Measurements from ENCODE around the gene HSPG2. TPM values are rescaled to one million over a fixed set of nuclear protein-coding genes. Genes with fewer than 3 reads are reported as not detected.

Gene HSPG2
- total and polyA plus RNA-seq, 4 donors, result 49.6 to 85.8 (median 64.8) TPM

DNA sequence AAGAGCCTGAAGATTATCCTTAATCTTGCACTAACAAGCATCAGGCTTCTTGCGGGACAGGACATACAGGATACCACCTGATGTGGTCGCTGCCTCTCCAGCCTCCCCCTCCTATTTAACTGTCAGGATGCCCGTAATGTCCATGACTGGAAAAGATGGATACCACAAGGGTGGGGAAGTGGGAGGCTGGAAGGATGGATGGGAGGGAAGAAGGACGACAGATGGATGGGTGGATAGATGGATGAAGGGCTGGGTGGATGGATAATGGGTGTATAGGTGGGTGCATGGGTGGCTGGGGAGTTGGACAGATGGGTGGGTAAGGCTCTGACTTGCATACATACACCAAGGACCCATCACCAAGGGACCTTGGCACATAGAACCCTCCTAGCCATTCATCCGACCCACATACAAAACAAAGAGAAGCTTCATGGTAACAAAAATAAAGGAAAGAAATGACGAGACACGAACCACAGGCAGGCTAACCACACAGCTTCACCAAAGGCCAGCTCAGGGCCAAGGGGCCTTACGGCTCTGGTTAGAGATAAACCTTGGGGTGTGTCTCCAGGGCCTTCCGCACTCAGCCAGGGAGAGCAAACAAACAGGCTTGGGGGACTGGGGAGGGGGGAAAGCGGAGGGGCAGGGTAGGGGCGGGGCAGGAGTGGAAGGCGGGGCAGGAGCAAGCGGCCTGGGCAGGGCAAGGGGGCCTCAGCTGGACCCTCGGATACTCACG is 50.5 kb downstream of the HSPG2 start:
- Histone ChIP-seq H3K36me3 (ENCODE audit: control insufficient read depth, insufficient read depth, low read length) (peaks cover 54% of the 10 kb centered on the region), H3K9me3 (ENCODE audit: control insufficient read depth, insufficient read depth, low read length) (no peaks in the 10 kb centered on the region), H3K4me3 (ENCODE audit: low read depth, low read length) (no peak overlapping the region), H3K27ac (ENCODE audit: low read depth, low read length) (no peak overlapping the region), H3K27me3 (ENCODE audit: control insufficient read depth, insufficient read depth, low read length) (no peaks in the 10 kb centered on the region), H3K4me1 (ENCODE audit: control insufficient read depth, insufficient read depth, low read length) (peaks cover 8% of the 10 kb centered on the region)
- no peak for DNase-seq (ENCODE audit: low read depth in 4 of 6, low spot score in 6 of 6)
- 82% methylated on average over 8 of the region's 15 CpGs for WGBS (ENCODE audit: insufficient coverage)

DNA sequence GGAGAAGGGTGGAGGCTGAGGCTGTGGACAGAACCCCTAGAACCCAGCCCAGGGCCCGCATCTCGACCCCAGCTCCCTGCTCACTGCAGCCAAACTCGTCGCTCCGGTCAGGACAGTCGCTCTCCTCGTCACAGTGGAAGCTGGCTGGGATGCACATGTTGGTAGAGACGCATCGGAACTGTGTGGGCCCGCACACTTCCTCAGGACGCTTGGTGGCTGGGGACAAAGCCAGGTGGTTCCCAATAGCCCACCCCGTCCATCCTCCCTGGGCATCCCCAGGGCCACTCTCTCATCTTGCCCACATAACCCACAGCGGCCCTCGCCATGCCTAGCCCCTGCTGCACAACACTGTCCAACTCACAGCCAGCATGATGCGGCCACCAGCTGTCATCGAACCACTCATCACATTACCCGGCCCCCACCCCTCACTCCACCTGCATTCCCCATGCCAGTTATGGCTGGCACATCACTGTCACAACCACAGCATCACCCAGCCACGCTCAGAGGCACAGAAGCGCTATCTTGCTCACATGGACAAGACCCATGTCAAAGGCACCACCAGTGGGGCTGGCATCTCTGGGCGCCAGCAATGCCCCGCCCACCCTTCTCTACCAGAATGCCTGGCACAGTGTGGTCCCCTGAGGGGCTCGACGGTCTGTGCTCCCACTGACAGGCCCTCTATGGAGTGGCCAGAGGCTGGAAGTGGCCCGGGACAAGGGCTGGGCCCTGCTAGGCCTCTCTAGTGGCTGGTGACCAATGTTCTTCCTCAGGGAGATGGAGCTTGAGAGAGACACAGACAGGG is 51.7 kb downstream of the HSPG2 start:
- Histone ChIP-seq H3K4me3 (ENCODE audit: low read depth, low read length) (no peak overlapping the region), H3K4me1 (ENCODE audit: control insufficient read depth, insufficient read depth, low read length) (no peaks in the 10 kb centered on the region), H3K36me3 (ENCODE audit: control insufficient read depth, insufficient read depth, low read length) (peaks cover 65% of the 10 kb centered on the region), H3K9me3 (ENCODE audit: control insufficient read depth, insufficient read depth, low read length) (no peaks in the 10 kb centered on the region), H3K27ac (ENCODE audit: low read depth, low read length) (no peak overlapping the region), H3K27me3 (ENCODE audit: control insufficient read depth, insufficient read depth, low read length) (no peaks in the 10 kb centered on the region)
- no peak for DNase-seq (ENCODE audit: low read depth in 4 of 6, low spot score in 6 of 6)
- 92% methylated on average over 24 of the region's 24 CpGs for WGBS (ENCODE audit: insufficient coverage)

DNA sequence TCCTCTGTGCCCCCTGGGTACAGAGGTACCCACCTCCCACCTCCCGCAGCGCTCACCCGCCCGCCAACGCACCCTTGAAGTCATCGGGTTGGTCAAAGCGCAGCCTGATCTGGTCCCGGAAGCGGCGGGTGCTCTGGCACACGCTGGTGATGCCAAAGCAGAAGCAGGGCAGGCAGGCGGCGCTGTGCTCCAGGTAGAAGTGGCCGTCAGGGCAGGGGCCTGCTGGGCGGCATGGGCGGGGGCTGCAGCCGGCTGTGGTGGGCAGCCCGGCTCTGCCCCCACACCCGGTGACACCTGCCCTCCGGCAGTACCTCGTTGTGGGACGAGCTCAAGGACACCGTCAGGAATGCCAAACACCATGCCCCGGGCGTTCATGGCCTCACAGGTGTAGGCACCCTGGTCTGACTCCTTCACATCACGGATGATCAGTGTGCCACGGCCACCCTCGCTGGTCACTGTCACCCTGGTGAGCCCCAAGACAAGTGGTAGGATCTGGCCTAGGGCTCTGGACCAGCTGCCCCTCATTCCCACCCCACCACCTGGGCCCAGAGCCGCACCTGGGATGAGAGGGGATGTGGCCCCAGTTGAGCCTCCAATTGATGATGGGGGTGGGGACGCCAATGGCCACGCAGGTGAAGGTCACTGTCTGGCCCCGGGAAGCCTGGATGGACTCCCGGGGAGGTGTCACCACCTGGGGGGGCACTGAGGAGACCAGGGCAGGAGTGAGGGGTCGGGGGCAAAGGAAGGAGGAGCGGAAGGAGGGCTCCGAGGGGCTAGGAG is 52.5 kb downstream of the HSPG2 start:
- no peaks in the 10 kb centered on the region for H3K9me3 ChIP-seq (ENCODE audit: control insufficient read depth, insufficient read depth, low read length)
- H3K36me3 ChIP-seq (ENCODE audit: control insufficient read depth, insufficient read depth, low read length), result peaks cover 65% of the 10 kb centered on the region
- no peak overlapping the region for H3K4me3 ChIP-seq (ENCODE audit: low read depth, low read length)
- DNase-seq (ENCODE audit: low read depth in 4 of 6, low spot score in 6 of 6), result no peak
- 89% methylated on average over 36 of the region's 36 CpGs for WGBS (ENCODE audit: insufficient coverage)
- H3K27ac ChIP-seq (ENCODE audit: low read depth, low read length), result no peak overlapping the region
- H3K4me1 ChIP-seq (ENCODE audit: control insufficient read depth, insufficient read depth, low read length), result no peaks in the 10 kb centered on the region
- H3K27me3 ChIP-seq (ENCODE audit: control insufficient read depth, insufficient read depth, low read length), result no peaks in the 10 kb centered on the region

DNA sequence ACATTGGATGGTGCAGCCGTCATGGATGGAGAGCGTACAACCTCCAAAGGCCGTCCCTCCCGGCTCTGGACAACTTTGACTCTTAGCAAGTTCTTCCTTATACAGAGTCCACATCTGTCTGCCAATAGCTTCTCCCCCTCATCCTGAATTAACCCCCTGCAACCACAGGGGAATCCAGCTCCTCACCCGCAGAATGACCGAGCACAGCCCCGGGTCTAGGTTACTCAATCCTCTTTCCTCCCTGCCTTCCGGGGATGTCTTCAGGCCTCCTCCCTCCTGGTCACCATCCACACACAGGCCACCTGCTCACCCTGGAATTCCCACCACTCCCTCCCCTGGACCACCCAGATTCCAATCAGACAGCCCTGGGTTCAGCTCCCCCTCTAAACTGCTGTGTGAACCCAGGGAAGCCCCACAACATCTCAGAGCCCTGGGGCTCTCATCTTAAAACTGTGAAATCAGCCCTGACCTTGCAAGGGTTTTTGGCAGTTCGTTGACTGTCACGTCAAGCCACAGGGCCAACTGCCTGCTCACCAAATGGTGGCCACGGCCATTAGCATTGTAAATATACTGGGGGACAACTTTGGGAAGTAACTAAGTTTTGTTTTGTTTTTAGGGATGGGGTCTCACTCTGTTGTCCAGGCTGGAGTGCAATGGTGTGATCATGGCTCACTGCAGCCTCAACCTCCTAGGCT is 54.2 kb downstream of the HSPG2 start:
- H3K36me3 ChIP-seq (ENCODE audit: control insufficient read depth, insufficient read depth, low read length), result peaks cover 68% of the 10 kb centered on the region

DNA sequence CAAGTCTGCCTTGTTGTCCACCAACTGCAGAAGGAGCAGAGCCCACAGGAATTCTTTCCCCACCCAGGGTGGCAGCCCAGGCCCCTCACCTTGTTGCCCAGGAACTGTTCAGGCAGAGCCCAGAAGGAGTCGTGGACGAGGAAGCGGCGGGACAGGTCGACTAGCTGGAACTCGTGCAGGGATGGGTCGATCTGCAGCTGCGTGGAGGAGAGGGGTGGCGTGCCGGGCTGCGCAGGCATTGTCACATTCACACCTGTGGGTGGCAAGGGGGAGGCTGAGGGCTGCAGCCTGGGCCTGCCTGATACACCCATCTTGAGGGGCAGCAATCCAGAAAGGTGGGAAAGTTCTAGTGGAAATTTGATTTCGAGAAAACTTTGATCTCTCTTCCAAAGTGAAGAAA is 55.9 kb downstream of the HSPG2 start:
- H3K27ac ChIP-seq (ENCODE audit: low read depth, low read length), result no peak overlapping the region
- no peak for DNase-seq (ENCODE audit: low read depth in 4 of 6, low spot score in 6 of 6)
- WGBS (ENCODE audit: insufficient coverage), result 95% methylated on average over 12 of the region's 12 CpGs

More for the DNA sequence above, 54.2 kb downstream of the HSPG2 start:
- Histone ChIP-seq H3K27ac (ENCODE audit: low read depth, low read length) (no peak overlapping the region), H3K4me3 (ENCODE audit: low read depth, low read length) (no peak overlapping the region), H3K27me3 (ENCODE audit: control insufficient read depth, insufficient read depth, low read length) (no peaks in the 10 kb centered on the region), H3K9me3 (ENCODE audit: control insufficient read depth, insufficient read depth, low read length) (no peaks in the 10 kb centered on the region), H3K4me1 (ENCODE audit: control insufficient read depth, insufficient read depth, low read length) (no peaks in the 10 kb centered on the region)
- WGBS (ENCODE audit: insufficient coverage), result 94% methylated on average over 11 of the region's 11 CpGs
- DNase-seq (ENCODE audit: low read depth in 4 of 6, low spot score in 6 of 6), result no peak

DNA sequence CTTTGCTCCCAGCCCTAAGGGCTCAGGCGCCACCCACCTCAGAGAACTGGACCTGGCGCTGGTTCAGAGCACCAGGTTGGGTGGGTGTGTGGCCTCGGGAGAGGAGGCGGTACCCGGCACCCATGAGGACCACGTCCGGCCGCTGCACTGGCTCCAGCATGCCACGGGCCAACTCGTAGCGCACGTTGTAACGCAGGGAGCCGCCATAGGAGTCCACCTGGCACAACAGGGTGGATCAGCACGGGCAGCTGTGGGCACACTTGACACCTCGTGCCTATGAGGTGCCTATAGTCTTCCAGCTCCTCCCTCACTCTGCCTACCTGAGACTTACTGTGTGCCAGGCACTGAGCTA is 56.5 kb downstream of the HSPG2 start:
- Histone ChIP-seq H3K4me3 (ENCODE audit: low read depth, low read length) (no peak overlapping the region), H3K4me1 (ENCODE audit: control insufficient read depth, insufficient read depth, low read length) (no peaks in the 10 kb centered on the region), H3K27ac (ENCODE audit: low read depth, low read length) (no peak overlapping the region), H3K36me3 (ENCODE audit: control insufficient read depth, insufficient read depth, low read length) (peaks cover 61% of the 10 kb centered on the region), H3K27me3 (ENCODE audit: control insufficient read depth, insufficient read depth, low read length) (no peaks in the 10 kb centered on the region), H3K9me3 (ENCODE audit: control insufficient read depth, insufficient read depth, low read length) (no peaks in the 10 kb centered on the region)
- WGBS (ENCODE audit: insufficient coverage), result 95% methylated on average over 15 of the region's 16 CpGs
- DNase-seq (ENCODE audit: low read depth in 4 of 6, low spot score in 6 of 6), result no peak

More for the DNA sequence above, 55.9 kb downstream of the HSPG2 start:
- no peaks in the 10 kb centered on the region for H3K4me1 ChIP-seq (ENCODE audit: control insufficient read depth, insufficient read depth, low read length)
- H3K27me3 ChIP-seq (ENCODE audit: control insufficient read depth, insufficient read depth, low read length), result no peaks in the 10 kb centered on the region
- no peaks in the 10 kb centered on the region for H3K9me3 ChIP-seq (ENCODE audit: control insufficient read depth, insufficient read depth, low read length)
- peaks cover 61% of the 10 kb centered on the region for H3K36me3 ChIP-seq (ENCODE audit: control insufficient read depth, insufficient read depth, low read length)
- no peak overlapping the region for H3K4me3 ChIP-seq (ENCODE audit: low read depth, low read length)

DNA sequence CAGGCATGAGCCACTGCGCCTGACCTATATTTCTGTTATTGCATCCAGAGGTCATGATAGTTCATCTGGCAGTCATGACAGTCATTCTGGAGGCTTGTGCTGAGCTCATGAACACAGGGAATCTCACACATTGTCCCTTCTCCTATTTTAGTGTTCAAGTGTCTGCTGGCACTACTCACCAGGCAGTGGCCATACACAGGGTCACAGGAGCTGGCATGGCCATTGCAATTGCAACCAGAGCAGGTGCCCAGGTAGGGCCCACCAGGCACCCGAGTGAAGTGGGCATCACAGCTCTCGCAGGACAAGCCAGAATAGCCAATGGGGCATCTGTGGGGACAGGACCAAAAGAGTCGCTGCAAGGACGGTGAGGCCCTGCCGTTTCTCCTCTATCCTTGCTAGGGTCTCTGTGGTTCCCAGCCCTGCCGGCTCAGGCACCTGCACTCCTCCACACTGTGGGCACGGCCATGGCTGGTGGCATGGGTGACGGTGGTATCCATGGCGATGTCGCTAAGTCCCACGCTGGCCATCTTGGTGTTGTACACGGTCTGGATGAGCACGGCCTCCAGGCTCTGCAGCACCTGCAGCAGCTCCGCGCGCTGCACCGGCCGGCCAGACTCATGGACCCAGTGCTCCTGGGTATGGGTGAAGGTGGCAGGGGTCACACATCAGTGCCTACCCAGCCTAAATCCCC is 57.0 kb downstream of the HSPG2 start:
- WGBS (ENCODE audit: insufficient coverage), result 95% methylated on average over 13 of the region's 19 CpGs
- DNase-seq (ENCODE audit: low read depth in 4 of 6, low spot score in 6 of 6), result no peak
- H3K27me3 ChIP-seq (ENCODE audit: control insufficient read depth, insufficient read depth, low read length), result no peaks in the 10 kb centered on the region
- no peaks in the 10 kb centered on the region for H3K9me3 ChIP-seq (ENCODE audit: control insufficient read depth, insufficient read depth, low read length)
- peaks cover 61% of the 10 kb centered on the region for H3K36me3 ChIP-seq (ENCODE audit: control insufficient read depth, insufficient read depth, low read length)
- H3K4me3 ChIP-seq (ENCODE audit: low read depth, low read length), result no peak overlapping the region
- H3K4me1 ChIP-seq (ENCODE audit: control insufficient read depth, insufficient read depth, low read length), result peaks cover 3% of the 10 kb centered on the region
- H3K27ac ChIP-seq (ENCODE audit: low read depth, low read length), result no peak overlapping the region

DNA sequence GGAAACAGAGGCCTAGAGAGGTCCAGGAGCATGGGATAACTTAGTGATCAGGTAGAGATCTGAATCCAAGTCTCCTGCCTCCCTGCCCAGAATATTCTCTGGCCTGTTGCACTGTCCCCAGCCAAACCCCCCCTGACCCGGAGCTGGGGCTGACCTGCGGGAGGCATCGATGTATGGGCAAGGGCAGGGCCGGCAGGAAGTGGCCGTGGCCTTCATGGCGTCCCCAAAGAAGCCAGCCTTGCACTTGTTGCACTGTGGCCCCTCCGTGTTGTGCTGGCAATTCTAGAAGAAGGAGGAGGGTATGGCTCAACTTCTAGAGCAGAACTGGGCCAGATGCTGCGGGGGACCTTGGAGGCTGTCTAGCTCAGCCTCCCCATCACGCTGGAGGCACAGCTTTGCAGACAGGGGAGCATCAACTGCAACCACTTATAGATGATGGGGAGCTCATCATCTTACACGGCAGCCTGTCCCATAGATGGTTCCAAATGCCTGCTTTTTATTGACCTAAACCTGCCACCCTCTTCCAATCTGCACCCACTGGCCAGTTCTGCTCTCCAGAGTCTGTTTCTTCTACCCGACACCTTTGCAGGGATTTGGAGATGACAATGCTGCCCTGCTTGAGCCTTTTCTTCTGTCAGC is 58.2 kb downstream of the HSPG2 start:
- peaks cover 9% of the 10 kb centered on the region for H3K4me1 ChIP-seq (ENCODE audit: control insufficient read depth, insufficient read depth, low read length)
- no peak for DNase-seq (ENCODE audit: low read depth in 4 of 6, low spot score in 6 of 6)
- H3K36me3 ChIP-seq (ENCODE audit: control insufficient read depth, insufficient read depth, low read length), result peaks cover 61% of the 10 kb centered on the region
- H3K27me3 ChIP-seq (ENCODE audit: control insufficient read depth, insufficient read depth, low read length), result no peaks in the 10 kb centered on the region
- 94% methylated on average over 11 of the region's 11 CpGs for WGBS (ENCODE audit: insufficient coverage)
- no peaks in the 10 kb centered on the region for H3K9me3 ChIP-seq (ENCODE audit: control insufficient read depth, insufficient read depth, low read length)
- H3K4me3 ChIP-seq (ENCODE audit: low read depth, low read length), result no peak overlapping the region
- H3K27ac ChIP-seq (ENCODE audit: low read depth, low read length), result no peak overlapping the region

Measured in spinal cord (tissue), 10 donors.